ENCODE results near the gene FZD8.

FZD8 gene

GRCh38 chr10:35600193-35600592 is 41.9 kb downstream of the FZD8 start:
- no peak for DNase-seq

DNA sequence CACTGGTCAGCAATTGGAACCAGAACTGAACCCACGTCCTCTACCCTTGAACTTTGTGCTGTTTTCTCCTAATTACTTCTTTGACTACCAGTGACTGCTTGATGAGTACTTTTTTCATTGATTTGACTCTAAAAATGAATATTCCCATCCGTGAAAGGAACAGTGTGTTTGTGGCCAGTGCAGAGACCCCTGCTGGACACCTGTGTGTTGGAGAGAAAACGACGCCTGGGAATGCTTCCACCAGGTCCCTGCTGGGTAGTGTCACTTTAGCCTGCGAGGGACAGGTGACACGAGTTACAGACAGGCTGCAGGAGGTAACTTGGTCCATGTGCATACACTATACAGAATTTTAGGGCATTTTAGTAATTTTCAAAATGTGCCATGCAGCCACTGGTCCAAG is 43.7 kb downstream of the FZD8 start:
- DNase-seq: peak; percentile 11

- no peak for DNase-seq
These were observed 47.0 kb downstream of the FZD8 start for GRCh38 chr10:35595106-35595505.

DNA sequence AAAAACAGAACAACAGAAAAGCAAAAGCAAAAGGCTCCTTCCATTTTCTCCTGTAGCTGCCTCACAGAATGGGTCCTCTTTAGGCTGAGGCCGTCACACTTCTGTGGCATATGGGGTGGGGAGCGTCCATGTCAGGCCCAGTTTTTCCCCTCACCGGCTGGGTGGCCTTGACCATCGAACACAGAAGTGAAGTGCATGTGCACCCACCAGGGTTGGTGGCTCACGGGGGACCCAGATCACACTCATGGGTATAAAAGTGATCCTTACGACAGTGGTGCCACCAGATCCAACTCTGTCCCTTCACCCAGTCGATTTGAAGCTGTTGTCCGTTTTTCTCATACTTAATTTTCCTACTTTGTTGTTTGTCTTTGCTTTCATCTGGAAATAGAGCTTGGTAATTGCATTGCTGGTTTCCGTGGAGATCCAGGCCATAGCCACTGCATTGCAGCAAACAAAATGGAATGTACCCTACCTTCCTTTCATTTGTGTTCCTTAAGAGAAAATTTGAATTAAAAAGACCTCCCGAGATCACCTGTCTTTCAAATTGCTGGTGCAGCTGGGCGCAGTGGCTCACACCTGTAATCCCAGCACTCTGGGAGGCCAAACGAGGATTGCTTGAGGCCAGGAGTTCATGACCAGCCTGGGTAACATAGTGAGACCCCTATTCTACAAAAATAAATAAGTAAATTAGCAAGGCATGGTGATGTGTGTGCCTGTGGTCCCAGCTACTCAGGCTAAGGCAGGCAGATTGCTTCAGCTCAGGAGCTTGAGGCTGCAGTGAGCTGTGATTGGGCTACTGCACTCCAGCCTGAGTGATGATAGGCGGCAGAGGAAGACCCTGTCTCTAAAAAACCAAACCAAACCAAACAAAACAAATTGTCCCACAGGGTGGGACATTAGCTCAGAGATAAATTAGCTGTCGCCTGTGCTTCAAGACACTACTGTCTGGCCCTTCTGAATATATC is 47.7 kb downstream of the FZD8 start:
- no peak for DNase-seq

- DNase-seq: no peak
These were observed 49.7 kb downstream of the FZD8 start for GRCh38 chr10:35592441-35592840.

DNA sequence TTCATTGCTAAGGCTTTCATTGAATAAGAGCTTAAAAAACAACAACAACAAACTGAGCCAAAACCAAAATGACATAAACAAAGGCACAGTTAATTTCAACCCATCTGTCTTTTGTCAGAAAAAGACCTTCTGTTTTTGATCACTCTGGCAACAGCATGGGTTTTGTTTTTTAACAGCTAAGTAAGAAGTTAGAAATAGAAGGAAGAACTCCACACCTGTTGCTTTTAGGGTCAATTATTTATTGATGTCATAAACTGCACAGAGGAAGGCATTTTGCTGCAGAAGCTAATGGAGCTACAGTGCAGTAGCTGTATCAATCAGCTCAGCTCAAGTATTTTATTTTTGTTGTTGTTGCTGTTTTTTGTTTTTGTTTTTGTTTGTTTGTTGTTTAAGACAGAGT is 53.3 kb downstream of the FZD8 start:
- DNase-seq: no peak

Data from OCI-M1 (cell line).